Measurements from ENCODE around the gene AVEN.

DNA sequence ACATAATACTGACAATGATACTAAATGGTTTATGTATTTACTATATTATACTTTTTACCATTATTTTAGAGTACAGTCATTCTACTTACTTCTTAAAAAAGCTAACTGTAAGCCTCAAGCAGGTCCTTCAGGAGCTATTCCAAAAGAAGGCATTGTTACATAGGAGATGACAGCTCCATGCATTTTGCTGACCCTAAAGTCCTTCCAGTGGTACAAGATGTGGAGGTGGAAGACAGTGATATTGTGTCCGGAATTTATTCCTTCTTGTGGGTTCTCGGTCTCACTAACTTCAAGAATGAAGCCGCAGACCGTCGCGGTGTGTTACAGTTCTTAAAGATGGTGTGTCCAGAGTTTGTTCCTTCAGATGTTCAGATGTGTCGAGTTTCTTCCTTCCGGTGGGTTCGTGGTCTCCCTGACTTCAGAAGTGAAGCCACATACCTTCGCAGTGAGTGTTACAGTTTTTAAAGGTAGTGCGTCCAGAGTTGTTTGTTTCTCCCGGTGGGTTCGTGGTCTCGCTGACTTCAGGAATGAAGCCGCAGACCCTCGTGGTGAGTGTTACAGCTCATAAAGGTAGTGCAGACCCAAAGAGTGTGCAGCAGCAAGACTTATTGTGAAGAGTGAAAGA, 20.9 kb downstream of the AVEN start:
- TF ChIP-seq, protein P1, sequence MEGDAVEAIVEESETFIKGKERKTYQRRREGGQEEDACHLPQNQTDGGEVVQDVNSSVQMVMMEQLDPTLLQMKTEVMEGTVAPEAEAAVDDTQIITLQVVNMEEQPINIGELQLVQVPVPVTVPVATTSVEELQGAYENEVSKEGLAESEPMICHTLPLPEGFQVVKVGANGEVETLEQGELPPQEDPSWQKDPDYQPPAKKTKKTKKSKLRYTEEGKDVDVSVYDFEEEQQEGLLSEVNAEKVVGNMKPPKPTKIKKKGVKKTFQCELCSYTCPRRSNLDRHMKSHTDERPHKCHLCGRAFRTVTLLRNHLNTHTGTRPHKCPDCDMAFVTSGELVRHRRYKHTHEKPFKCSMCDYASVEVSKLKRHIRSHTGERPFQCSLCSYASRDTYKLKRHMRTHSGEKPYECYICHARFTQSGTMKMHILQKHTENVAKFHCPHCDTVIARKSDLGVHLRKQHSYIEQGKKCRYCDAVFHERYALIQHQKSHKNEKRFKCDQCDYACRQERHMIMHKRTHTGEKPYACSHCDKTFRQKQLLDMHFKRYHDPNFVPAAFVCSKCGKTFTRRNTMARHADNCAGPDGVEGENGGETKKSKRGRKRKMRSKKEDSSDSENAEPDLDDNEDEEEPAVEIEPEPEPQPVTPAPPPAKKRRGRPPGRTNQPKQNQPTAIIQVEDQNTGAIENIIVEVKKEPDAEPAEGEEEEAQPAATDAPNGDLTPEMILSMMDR (IDR thresholded peaks at IDR 0.05), result no peak
- TF ChIP-seq, protein P2, sequence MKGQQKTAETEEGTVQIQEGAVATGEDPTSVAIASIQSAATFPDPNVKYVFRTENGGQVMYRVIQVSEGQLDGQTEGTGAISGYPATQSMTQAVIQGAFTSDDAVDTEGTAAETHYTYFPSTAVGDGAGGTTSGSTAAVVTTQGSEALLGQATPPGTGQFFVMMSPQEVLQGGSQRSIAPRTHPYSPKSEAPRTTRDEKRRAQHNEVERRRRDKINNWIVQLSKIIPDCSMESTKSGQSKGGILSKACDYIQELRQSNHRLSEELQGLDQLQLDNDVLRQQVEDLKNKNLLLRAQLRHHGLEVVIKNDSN (IDR thresholded peaks at IDR 0.05; ENCODE audit: borderline replicate concordance, low read depth), result no peak
- TF ChIP-seq, protein P3, sequence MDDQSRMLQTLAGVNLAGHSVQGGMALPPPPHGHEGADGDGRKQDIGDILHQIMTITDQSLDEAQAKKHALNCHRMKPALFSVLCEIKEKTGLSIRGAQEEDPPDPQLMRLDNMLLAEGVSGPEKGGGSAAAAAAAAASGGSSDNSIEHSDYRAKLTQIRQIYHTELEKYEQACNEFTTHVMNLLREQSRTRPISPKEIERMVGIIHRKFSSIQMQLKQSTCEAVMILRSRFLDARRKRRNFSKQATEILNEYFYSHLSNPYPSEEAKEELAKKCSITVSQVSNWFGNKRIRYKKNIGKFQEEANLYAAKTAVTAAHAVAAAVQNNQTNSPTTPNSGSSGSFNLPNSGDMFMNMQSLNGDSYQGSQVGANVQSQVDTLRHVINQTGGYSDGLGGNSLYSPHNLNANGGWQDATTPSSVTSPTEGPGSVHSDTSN (IDR thresholded peaks at IDR 0.05), result no peak
- TF ChIP-seq POLR2AphosphoS5 (IDR thresholded peaks at IDR 0.05; ENCODE audit: low read depth, low read length) (no peak), SIN3A (IDR thresholded peaks at IDR 0.05; ENCODE audit: borderline replicate concordance, low read depth, low read length) (no peak), EZH2phosphoT487 (IDR thresholded peaks at IDR 0.05; ENCODE audit: borderline replicate concordance, low read depth) (no peak), CHD2 (IDR thresholded peaks at IDR 0.05; ENCODE audit: low read length, partially characterized antibody) (no peak), YY1 (IDR thresholded peaks at IDR 0.05; ENCODE audit: low read depth) (no peak), EP300 (IDR thresholded peaks at IDR 0.05; ENCODE audit: borderline replicate concordance in 1 of 2, low read depth in 1 of 2, low read length in 1 of 2) (no peak), TAF1 (IDR thresholded peaks at IDR 0.05; ENCODE audit: borderline replicate concordance, low read depth, low read length) (no peak)
- TF ChIP-seq, protein P4, sequence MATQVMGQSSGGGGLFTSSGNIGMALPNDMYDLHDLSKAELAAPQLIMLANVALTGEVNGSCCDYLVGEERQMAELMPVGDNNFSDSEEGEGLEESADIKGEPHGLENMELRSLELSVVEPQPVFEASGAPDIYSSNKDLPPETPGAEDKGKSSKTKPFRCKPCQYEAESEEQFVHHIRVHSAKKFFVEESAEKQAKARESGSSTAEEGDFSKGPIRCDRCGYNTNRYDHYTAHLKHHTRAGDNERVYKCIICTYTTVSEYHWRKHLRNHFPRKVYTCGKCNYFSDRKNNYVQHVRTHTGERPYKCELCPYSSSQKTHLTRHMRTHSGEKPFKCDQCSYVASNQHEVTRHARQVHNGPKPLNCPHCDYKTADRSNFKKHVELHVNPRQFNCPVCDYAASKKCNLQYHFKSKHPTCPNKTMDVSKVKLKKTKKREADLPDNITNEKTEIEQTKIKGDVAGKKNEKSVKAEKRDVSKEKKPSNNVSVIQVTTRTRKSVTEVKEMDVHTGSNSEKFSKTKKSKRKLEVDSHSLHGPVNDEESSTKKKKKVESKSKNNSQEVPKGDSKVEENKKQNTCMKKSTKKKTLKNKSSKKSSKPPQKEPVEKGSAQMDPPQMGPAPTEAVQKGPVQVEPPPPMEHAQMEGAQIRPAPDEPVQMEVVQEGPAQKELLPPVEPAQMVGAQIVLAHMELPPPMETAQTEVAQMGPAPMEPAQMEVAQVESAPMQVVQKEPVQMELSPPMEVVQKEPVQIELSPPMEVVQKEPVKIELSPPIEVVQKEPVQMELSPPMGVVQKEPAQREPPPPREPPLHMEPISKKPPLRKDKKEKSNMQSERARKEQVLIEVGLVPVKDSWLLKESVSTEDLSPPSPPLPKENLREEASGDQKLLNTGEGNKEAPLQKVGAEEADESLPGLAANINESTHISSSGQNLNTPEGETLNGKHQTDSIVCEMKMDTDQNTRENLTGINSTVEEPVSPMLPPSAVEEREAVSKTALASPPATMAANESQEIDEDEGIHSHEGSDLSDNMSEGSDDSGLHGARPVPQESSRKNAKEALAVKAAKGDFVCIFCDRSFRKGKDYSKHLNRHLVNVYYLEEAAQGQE (IDR thresholded peaks at IDR 0.05; ENCODE audit: low read depth, low read length), result no peak
- TF ChIP-seq, protein P5, sequence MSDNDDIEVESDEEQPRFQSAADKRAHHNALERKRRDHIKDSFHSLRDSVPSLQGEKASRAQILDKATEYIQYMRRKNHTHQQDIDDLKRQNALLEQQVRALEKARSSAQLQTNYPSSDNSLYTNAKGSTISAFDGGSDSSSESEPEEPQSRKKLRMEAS (IDR thresholded peaks at IDR 0.05; ENCODE audit: low read depth), result no peak
- TF ChIP-seq, protein P6, sequence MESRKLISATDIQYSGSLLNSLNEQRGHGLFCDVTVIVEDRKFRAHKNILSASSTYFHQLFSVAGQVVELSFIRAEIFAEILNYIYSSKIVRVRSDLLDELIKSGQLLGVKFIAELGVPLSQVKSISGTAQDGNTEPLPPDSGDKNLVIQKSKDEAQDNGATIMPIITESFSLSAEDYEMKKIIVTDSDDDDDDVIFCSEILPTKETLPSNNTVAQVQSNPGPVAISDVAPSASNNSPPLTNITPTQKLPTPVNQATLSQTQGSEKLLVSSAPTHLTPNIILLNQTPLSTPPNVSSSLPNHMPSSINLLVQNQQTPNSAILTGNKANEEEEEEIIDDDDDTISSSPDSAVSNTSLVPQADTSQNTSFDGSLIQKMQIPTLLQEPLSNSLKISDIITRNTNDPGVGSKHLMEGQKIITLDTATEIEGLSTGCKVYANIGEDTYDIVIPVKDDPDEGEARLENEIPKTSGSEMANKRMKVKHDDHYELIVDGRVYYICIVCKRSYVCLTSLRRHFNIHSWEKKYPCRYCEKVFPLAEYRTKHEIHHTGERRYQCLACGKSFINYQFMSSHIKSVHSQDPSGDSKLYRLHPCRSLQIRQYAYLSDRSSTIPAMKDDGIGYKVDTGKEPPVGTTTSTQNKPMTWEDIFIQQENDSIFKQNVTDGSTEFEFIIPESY (IDR thresholded peaks at IDR 0.05; ENCODE audit: borderline replicate concordance, low read depth), result no peak
